Fibroblast of peridontal ligament (primary cell): ENCODE measurements around the gene SORCS2.

Experiments used
- DNase-seq: peaks from one replicate; pipeline ENCODE4 v3.0.0-alpha.2; 2010; ENCODE audit errors: extremely low read depth

SORCS2 gene

DNA sequence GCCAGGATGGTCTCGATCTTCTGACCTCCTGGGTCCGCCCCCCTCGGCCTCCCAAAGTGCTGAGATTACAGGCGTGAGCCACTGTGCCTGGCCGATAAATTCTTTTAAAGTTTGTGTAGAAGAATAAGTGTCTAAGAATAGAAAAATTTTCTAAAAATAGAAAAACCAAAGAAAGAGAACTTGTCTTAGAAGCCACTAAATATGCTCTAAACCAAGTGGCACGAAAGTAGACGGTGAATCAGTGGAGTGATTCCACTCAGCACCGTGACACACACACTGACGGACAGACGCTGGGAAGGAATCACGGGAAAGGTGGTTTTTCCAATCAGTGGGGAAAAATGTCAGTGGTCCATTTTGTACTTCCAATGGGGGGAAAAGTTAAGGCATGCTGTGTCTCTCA is 315.0 kb downstream of the SORCS2 start:
- DNase-seq, result no peak

DNA sequence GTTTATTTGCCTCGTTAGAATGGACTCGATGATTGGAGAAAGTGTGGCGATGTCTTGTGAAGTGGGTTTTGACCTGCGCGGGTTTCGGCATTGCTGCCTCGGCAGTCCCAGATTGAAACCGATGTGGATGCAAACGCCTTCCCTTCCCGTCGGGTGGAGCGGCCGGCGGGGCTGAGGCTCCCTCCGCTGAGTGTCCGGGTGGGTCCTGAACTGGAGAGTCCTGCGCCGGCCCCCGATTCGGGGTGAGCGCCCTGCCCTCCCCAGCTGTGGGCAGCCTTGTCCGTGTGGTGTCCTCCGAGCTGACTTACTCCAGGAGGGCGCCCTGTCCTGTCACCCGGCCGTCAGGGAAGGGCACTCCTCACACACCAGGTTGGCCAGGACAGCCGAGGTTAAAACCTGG is 317.7 kb downstream of the SORCS2 start:
- DNase-seq, result no peak

DNA sequence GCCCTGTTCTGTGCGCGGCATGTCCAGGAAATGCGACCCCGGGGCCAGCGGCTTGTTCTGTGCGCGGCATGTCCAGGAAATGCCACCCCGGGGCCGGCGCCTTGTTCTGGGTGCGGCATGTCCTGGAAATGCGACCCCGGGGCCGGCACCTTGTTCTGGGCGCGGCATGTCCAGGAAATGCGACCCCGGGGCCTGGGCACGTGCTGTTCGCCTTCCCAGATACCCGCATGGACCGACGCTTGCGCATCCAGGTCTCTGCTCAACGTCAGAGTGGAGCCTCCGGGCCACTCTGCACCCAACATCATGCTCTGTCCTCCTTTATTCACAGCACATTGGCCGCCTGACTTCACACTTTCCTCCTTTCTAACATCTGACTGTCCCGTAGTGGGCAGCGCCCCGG is 318.2 kb downstream of the SORCS2 start:
- DNase-seq, result no peak

DNA sequence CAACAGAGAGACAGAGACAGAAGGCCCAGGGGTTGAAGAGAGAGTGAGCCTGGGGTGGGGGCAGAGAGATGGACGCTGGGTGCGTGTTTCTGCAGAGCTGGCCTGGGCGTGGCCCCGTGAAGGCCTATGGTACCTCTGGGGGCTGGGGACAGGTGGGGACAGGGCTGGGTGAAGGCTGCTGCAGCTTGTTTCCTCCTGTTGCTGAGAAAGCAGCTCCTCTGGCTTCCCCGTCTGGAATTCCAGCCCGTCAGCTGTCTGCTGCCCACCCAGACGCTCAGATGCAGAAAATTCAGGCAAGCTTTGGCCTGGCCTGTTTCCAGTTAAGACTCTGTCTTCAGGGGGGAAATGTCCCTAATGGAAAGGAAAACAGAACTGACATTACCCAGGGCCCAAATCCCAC is 319.2 kb downstream of the SORCS2 start:
- no peak for DNase-seq

DNA sequence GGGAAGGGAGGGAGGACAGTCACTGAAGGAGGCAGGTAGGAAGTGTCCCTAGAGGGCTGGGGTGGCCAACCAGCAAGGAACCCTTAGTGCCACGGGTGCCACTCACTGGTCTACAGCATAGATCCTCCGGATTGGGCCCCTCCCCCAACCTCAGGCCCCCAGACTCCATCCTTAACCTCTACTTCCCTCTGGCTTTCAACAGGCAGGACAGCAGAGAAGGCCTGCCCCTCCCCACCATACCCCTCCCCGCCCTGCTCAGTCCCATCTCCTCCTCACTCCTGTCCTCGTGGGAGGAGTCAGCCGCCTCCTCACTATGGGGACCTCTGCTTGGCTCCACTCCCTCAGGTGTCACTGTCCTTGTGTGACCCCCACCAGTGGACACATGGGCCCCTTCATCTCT is 320.1 kb downstream of the SORCS2 start:
- DNase-seq, result no peak

DNA sequence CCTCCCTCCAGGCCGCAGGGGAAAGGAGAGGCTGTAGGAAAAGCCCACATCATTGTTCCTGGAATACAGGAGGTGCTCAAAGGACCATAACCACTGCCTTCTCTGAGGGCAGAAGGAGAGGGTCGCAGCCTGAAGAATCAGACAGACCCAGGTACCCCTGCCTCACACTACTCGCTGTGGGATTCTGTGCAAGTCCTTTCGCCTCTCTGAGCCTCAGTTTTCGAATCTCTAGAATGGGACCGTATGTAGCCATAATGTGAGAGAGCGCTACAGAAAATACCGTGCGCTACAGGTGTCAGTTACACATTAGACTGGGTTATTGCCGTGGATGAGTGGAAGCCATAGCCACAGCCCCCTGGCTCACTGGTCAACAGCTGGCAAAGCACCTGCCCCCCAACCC is 320.6 kb downstream of the SORCS2 start:
- DNase-seq, result no peak

DNA sequence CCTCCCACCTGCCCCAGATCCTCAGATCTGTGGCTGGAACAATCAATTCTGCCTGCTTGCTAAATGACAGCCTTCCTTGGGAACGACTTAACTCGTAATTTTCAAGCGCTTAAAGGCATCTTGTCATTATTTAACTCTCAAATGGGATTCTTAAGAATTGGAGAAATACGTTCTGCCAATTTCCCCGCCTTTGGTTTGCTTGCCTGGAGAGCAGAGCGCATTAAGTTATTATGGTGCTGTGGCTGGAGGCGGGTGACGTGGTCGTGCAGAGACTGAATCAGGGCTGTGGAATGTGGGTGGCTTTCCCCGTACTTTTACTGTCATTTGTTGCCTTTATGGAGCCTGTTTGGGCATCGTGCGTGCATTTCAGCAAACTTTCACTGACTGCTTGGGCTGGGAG is 321.3 kb downstream of the SORCS2 start:
- DNase-seq, result peak; percentile 47

DNA sequence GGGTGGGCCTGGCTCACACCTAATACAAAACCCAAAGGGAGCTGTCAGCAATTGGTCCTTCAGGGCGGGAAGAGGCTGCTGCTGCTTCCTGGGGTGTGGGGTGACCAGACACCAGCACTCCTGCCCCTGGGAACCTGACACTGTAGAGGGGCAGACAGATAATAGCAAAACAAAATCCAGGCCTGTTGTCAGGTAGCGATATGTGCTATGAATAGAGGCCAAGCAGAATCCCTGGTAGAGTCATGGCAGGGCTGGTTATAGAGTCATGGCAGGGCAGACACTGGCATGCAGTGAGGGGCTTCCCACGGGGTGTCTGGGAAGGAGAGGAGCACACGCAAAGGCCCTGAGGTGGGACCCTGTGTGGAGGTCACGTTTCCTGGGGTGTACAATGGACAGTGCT is 321.9 kb downstream of the SORCS2 start:
- no peak for DNase-seq

DNA sequence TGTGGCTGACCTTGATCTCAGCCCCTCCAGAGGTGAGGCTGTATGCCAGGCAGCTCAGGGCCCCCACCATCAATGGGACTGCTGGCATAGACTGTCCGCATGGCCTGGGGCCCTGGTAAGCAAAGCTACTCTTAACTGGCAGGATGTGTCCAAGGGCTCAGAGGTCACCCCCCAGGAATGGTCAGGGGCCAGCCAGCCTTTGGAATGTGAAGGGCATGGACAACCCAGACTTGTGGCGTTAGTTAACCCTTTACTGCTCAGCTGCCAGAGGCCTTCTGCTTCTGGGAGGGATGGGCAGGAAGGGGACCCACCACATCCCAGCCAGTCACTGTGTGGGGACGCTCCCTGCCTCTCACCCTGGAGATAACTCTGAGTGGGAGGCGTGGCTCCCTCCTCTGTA is 322.5 kb downstream of the SORCS2 start:
- DNase-seq, result no peak

DNA sequence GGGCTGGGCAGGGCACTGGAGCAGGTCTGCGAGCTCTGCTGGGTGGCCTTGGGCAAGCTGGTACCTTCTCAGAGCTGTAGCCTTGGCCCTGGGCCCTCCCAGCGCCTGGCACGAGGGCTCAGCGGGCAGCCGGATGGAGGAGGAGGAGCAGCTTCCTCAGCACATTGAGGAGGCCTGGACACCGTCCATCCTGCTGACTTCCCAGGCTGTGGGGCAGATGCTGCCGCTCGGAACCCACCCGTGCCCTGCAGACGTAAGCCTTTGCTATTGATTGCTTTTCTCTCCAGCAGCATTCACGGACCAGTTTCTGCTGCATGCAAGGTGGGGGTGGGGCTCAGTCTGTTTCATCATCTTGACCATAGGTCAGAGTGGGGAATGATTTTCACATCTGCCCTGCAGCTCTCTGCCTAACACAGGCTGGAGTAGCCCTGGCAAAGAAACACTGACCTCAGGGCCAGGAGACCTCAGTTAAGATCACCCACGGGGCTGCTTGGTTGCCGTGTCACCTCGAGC is 323.1 kb downstream of the SORCS2 start:
- DNase-seq, result no peak

DNA sequence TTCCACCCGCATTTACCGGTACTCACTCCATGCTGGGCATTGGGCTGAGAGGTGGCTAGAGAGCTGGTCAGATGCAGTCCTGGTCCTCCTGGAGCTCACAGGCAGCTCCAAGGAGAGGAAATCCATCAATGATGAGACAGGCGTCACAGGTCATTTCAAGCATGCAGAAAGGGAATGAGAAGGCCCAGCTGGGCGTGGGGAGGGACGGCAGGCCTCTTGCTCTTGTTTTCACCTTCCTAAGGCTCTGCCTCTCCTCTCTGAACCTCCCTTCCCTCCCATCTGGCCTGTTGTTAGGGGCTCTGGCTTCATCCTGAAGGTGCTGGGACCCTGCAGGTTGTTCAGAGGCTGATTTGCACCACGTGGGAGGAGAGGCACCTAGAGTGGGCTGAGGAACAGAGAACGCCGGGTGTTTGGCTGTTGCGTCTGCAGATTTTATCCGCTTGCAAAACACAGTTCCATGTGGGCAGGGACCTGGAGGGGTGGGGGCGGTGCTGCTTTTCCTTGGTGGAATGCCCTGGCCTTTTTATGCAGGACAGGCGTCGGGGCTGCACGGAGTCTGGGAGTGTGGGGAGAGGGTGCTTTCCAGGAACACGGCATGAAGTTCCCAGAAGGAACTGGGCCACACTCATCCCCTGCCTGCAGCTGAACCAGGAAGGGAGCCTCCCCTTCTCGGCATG is 323.9 kb downstream of the SORCS2 start:
- no peak for DNase-seq

DNA sequence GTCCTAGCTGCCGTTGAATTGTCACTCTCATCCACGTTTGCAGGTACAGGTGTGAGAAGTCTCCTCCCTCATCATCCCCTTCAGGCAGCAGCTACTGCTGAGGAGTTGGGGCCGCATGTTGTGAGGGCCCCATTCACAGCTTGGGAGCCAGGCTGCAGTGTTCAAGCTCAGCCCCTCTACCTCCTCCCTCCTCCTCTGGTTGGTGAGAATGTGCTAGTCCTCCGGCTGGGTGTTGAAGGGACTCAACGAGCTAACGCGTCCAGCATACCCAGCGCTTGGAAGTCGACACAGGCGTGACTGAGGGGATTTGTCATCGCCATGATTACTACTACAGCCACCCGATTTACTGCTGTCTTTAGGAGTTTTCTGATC is 324.4 kb downstream of the SORCS2 start:
- no peak for DNase-seq

DNA sequence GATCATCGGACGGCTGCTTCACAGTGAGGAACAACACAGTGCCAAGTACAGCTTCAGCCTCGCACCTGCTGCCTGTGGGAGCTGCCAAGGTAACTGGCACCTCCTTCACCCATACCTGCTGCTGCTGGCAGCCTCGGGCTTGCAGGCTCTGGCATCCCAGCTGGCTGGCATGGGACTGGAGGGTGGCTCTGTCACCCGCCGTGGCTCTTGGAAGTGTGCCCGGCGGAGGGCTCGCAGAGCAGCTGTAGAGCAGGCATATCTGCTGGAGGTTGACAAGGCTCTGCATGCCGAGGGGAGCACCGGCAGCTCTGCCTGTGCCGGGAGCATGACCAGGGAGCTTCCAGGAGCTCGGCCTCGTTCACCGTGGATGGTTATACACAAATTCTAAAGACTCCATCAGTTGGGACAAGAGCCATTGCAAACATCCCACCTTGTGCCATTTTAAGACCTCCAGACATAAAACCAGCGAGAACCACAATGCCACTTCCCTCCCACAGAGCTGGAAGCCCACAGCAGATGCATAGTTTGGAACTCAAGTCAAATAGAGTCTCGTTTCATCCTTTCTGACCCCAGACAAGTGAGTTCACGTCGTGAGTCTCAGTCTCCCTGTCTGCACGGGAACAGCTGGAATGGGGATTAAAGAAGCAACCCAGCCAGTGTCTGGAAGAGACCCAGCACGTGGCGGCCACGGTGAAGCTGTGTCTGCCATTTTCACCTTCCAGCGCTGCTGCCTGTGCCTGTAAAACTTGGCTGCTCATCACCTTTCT is 326.7 kb downstream of the SORCS2 start:
- no peak for DNase-seq

DNA sequence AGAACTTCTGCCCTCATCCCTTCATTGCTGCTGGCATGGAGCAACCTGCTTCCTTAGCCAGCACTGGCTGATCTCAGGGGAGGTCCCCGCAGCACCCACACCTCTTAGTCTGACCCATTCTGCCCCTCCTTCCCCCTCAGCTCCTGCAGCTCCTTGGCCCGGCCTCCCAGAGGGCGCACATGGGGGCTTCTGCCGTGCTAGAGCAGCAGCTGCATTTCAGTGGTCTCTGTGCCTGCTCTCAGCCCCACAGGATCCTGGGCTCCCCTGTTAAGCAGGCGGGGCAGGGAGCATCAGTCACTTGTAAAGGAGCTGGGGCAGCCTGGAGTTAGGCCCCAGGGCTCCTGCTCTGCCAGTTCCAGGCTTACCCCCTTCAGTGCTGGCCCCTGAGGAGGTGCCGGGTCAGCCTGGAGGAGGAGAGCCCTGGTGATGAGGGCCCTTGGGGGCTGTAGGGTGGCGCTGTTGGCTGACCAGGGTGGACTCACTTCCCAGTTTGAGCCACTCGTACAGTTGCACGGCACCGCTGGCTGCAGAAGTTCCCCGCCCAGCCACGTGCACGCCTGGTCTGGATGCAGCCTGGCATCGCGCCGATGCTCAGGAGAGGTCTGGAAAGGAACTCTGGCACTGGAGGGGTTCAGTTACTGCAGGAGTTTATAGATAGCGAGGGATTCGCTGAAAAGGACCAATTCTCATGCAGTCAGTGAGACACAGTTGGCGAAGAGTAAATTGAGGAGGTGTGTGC is 327.5 kb downstream of the SORCS2 start:
- no peak for DNase-seq

DNA sequence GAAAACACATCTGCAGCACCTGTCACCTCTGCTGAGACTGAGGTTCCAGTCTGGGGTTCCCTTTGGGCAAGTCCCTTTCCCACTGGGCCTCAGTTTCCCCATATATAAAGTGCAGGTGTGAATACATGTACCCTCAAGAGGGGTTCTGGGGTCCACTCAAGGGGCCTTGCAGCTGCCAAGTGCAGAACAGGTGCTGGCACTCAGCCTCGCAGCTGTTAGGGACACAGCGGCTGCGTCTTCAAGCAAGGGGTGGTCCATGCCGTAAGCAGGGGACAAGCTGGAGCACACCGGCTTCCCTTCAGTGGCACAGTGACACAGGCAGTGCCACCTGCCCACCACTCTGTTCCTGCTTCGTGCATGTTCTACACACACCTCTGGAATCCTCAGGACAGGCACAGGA is 329.3 kb downstream of the SORCS2 start:
- DNase-seq, result no peak

DNA sequence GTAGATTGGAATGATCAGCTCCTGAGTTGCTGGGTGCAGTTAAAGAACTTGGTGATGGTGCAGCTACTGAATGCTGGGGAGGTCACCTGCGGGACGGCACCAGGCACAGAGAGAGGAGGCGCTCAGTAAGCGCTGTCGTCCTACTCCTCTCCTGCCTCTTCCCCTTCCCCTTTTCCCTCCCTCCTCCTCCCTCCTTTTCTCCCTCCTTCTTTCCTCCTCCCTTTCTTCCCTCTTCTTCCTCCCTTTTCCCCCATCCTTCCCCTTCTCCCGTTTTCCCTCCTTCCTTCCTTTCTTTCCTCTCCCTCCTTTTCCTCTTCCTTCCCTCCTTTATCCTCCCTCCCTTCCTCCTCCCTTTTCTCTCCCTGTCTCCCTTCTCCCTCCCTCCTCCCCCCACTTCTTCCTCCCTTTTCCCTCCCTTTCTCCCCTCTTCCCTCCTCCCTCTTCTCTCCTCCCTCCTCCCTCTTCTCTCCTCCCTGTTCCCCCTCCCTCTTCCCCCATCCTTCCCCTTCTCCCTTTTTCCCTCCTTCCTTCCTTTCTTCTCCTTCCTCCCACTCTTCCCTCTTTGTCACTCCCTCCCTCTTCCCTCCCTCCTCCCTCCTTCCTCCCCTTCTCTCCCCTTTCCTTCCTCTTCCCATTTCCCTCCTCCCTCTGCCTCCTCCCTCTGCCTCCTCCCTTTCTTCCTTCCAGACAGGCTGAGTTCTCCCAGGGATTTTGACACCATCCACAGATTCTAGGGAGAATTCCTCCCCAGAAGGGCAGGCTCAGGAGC is 330.3 kb downstream of the SORCS2 start:
- DNase-seq, result no peak

DNA sequence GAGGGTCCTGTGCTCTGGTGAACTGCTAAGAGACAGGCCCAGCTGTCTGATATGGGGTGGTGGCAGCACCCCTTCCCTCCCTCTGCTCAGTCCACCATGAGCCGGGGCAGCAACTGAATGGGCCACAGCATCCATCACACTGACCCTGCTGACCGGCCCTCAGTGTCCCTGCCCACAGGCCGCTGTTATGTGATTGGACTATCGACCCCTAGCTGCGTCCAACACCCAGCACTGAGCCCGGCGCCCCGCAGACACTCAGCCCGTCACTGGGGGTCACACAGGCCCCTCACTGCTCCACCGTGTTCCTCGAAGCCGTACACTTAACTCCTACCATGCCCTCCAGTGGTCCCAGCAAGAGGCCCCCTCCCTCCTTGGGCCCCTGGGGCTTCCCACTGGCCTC is 331.2 kb downstream of the SORCS2 start:
- no peak for DNase-seq

DNA sequence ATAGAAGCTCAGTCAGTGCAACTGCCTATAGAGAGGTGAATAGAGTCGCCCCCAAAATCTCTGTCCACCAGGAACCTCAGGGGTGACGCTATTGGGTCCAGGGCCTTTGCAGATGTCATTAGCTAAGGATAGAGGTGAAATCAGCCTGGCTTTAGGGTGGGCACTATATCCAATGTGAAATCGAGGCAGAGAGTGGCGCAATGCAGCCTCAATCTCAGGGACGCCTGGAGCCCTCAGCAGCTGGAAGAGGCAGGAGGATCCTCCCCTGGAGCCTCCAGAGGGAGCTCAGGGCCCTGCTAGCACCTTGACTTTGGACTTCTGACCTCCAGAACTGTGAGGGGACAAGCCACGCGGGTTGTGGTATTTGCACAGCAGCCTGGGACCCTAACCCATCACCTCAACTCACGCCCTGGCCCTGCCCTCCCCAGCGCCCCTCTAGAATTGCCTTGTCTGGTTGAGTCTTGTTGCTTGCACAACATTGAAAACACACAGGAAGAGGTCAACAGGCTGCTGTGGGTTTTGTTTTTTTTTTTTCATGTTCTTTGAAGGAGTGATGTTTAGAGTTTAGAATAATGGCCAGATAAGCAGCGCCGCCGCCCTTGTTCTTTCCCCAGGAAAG is 331.8 kb downstream of the SORCS2 start:
- DNase-seq, result no peak

DNA sequence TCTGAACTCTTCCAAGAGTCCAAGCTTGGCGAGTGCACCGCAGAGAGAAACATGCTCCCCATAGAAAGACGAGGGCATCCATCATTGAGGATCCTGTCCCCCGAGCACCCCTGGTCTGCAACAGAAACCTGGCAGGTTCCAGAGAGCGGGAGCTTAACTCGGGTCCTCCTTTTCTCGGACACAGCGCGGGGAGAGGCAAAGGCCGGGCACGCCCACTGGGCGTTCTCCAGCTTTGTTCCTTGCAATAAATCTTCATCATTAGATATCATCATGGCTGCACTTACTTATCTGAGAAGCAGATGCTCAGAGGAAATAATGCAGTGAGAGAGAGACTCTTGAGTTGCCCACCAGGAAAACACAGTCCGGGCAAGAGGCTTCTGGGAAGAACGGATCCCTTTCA is 332.5 kb downstream of the SORCS2 start:
- no peak for DNase-seq

DNA sequence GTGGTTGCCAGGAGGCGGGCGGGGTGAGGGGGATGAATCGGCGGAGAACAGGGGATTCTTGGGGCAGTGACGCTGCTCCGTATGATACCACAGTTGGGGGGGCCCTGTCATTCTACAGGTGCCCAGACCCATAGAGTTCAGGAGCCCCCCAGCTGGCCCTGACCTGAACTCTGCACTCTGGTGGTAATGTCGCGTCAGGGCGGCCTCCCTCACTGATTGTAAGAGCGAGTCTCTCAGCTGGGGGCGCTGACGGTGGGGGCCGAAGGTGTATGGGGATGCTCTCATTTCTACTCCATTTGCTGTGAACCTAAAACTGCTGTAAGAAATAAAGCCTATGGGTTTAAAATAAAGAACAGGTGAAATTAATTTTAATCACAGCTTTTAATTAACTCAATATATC is 334.2 kb downstream of the SORCS2 start:
- DNase-seq, result no peak

DNA sequence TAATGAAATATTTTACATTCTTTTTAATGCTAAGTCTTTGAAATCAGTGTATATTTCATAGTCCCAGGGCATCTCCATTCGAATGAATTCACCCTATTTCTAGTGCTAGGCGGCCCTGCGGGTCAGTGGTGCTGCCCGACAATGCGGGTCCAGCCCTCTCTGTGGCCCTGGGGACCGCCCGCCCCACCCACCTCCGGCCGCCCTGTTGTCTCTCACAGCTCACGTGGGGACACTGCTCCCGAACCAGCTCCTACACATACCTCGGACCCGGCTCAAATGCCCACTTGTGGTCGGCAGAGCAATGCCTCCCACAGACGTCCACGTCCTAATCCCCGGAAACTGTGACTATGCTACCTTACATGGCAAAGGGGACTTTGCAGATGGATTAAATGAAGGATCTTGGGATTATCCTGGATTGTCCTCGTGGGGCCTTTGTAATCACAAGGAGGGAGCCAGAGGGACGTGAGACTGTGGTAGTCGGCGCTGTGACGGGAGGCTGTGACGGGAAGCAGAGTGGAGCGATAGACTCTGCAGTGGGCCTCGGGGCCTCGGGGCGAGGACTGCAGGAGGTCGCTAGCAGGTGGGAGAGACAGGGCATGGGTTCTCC is 334.7 kb downstream of the SORCS2 start:
- no peak for DNase-seq
